Measurements from ENCODE around the gene TNFAIP8.

TNFAIP8 gene

GRCh38 chr5:119327018-119327417 is 28.8 kb upstream of the TNFAIP8 start:
- no peak overlapping the region for H3K4me3 ChIP-seq (ENCODE audit: control insufficient read depth, low read depth, low read length)
- no peak for TF ChIP-seq CTCF (conservative IDR thresholded peaks at IDR 0.05; ENCODE audit: control insufficient read depth, insufficient read depth, low read depth, low read length)
- DNase-seq (ENCODE audit: low read depth) = peak; percentile 76

GRCh38 chr5:119328753-119329602 is 26.8 kb upstream of the TNFAIP8 start:
- TF ChIP-seq CTCF (conservative IDR thresholded peaks at IDR 0.05; ENCODE audit: control insufficient read depth, insufficient read depth, low read depth, low read length) = no peak
- no peak overlapping the region for H3K4me3 ChIP-seq (ENCODE audit: control insufficient read depth, low read depth, low read length)
- peak; percentile 46 for DNase-seq (ENCODE audit: low read depth)

- no peak for TF ChIP-seq CTCF (conservative IDR thresholded peaks at IDR 0.05; ENCODE audit: control insufficient read depth, insufficient read depth, low read depth, low read length)
- no peak overlapping the region for H3K4me3 ChIP-seq (ENCODE audit: control insufficient read depth, low read depth, low read length)
- no peak for DNase-seq (ENCODE audit: low read depth)
These were observed 26.2 kb upstream of the TNFAIP8 start for GRCh38 chr5:119329666-119330065.

GRCh38 chr5:119330367-119331183 is 25.2 kb upstream of the TNFAIP8 start:
- no peak overlapping the region for H3K4me3 ChIP-seq (ENCODE audit: control insufficient read depth, low read depth, low read length)
- TF ChIP-seq CTCF (conservative IDR thresholded peaks at IDR 0.05; ENCODE audit: control insufficient read depth, insufficient read depth, low read depth, low read length) = no peak
- DNase-seq (ENCODE audit: low read depth) = peak; percentile 39

GRCh38 chr5:119331566-119332095 is 24.2 kb upstream of the TNFAIP8 start:
- no peak for TF ChIP-seq CTCF (conservative IDR thresholded peaks at IDR 0.05; ENCODE audit: control insufficient read depth, insufficient read depth, low read depth, low read length)
- DNase-seq (ENCODE audit: low read depth) = no peak
- no peak overlapping the region for H3K4me3 ChIP-seq (ENCODE audit: control insufficient read depth, low read depth, low read length)

- no peak for DNase-seq (ENCODE audit: low read depth)
- H3K4me3 ChIP-seq (ENCODE audit: control insufficient read depth, low read depth, low read length) = no peak overlapping the region
- no peak for TF ChIP-seq CTCF (conservative IDR thresholded peaks at IDR 0.05; ENCODE audit: control insufficient read depth, insufficient read depth, low read depth, low read length)
These were observed 23.6 kb upstream of the TNFAIP8 start for GRCh38 chr5:119332208-119332607.
